Panc1 (cell line): ENCODE data around the gene B3GALT5.

Experiments used
- POLR2AphosphoS5 ChIP-seq: IDR thresholded peaks from 2 replicates; pipeline ENCODE4 v1.6.1; 2012; ENCODE audit warnings: mild to moderate bottlenecking, low read depth, low read length, moderate library complexity
- TCF7L2 ChIP-seq: IDR thresholded peaks from 2 replicates; pipeline ENCODE4 v1.6.1; 2011; ENCODE audit warnings: mild to moderate bottlenecking, low read depth, low read length, inconsistent platforms
- TF ChIP-seq, protein P1 (sequence below): fragments of 450-650 bp; IDR thresholded peaks from 2 replicates; pipeline ENCODE4 v1.5.1; 2017; ENCODE audit warnings: mild to moderate bottlenecking
- TF ChIP-seq, protein P2 (sequence below), 2 experiments: IDR thresholded peaks; 2 replicates each; pipeline ENCODE4 v1.6.1; 2011 to 2012; ENCODE audit warnings: low read depth in 2 of 2, control low read depth in 1 of 2, low read length in 1 of 2, mild to moderate bottlenecking in 1 of 2, moderate library complexity in 1 of 2; ENCODE audit not compliant: insufficient read depth in 1 of 2

DNA sequence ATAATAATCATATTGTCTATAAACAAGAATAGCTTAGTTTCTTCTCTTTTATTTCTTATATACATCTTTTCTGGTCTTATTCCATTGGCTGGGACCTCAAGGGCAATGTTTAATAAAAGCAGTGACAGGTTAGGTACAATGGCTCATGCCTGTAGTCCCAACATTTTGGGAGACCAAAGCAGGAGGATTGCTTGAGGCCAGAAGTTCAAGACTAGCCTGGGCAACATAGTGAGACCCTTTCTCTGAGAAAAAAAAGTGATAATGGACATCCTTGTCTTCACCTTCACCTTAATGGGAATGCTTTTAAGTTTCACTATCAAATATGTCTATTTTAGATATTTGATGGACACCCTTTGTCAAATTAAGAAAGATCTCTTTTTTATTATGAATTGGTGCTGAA is 8.1 kb downstream of the B3GALT5 start:
- TF ChIP-seq, protein P1, sequence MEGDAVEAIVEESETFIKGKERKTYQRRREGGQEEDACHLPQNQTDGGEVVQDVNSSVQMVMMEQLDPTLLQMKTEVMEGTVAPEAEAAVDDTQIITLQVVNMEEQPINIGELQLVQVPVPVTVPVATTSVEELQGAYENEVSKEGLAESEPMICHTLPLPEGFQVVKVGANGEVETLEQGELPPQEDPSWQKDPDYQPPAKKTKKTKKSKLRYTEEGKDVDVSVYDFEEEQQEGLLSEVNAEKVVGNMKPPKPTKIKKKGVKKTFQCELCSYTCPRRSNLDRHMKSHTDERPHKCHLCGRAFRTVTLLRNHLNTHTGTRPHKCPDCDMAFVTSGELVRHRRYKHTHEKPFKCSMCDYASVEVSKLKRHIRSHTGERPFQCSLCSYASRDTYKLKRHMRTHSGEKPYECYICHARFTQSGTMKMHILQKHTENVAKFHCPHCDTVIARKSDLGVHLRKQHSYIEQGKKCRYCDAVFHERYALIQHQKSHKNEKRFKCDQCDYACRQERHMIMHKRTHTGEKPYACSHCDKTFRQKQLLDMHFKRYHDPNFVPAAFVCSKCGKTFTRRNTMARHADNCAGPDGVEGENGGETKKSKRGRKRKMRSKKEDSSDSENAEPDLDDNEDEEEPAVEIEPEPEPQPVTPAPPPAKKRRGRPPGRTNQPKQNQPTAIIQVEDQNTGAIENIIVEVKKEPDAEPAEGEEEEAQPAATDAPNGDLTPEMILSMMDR, result no peak
- TF ChIP-seq POLR2AphosphoS5 (no peak), TCF7L2 (no peak)
- TF ChIP-seq, protein P2, sequence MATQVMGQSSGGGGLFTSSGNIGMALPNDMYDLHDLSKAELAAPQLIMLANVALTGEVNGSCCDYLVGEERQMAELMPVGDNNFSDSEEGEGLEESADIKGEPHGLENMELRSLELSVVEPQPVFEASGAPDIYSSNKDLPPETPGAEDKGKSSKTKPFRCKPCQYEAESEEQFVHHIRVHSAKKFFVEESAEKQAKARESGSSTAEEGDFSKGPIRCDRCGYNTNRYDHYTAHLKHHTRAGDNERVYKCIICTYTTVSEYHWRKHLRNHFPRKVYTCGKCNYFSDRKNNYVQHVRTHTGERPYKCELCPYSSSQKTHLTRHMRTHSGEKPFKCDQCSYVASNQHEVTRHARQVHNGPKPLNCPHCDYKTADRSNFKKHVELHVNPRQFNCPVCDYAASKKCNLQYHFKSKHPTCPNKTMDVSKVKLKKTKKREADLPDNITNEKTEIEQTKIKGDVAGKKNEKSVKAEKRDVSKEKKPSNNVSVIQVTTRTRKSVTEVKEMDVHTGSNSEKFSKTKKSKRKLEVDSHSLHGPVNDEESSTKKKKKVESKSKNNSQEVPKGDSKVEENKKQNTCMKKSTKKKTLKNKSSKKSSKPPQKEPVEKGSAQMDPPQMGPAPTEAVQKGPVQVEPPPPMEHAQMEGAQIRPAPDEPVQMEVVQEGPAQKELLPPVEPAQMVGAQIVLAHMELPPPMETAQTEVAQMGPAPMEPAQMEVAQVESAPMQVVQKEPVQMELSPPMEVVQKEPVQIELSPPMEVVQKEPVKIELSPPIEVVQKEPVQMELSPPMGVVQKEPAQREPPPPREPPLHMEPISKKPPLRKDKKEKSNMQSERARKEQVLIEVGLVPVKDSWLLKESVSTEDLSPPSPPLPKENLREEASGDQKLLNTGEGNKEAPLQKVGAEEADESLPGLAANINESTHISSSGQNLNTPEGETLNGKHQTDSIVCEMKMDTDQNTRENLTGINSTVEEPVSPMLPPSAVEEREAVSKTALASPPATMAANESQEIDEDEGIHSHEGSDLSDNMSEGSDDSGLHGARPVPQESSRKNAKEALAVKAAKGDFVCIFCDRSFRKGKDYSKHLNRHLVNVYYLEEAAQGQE (IDR thresholded peaks at IDR 0.05; ENCODE audit: insufficient read depth in 1 of 2, low read depth in 2 of 2, low read length in 1 of 2), result no peak
